HEK293 (cell line): ENCODE data around the gene CCNT1.

Experiments
- CTCF ChIP-seq: fragments of 450-650 bp; formaldehyde crosslinking; IDR thresholded peaks from 2 replicates; pipeline ENCODE4 v1.5.1; 2016; ENCODE audit warnings: missing biosample characterization, missing genetic modification characterization
- YY1 ChIP-seq: fragments of 450-650 bp; formaldehyde crosslinking; IDR thresholded peaks from 2 replicates; pipeline ENCODE4 v1.5.1; 2018; ENCODE audit warnings: missing biosample characterization, missing genetic modification characterization
- ZBTB6 ChIP-seq: fragments of 450-650 bp; formaldehyde crosslinking; IDR thresholded peaks from 2 replicates; pipeline ENCODE4 v1.5.1; 2017; ENCODE audit warnings: missing biosample characterization, missing genetic modification characterization
- ZBTB7A ChIP-seq: fragments of 450-650 bp; formaldehyde crosslinking; IDR thresholded peaks from 2 replicates; pipeline ENCODE4 v1.5.1; 2016; ENCODE audit warnings: low read depth, missing biosample characterization, missing genetic modification characterization
- ZNF121 ChIP-seq: fragments of 450-650 bp; formaldehyde crosslinking; IDR thresholded peaks from 2 replicates; pipeline ENCODE4 v1.5.1; 2016; ENCODE audit warnings: missing biosample characterization, missing genetic modification characterization
- ZNF138 ChIP-seq: fragments of 450-650 bp; formaldehyde crosslinking; IDR thresholded peaks from 2 replicates; pipeline ENCODE4 v1.5.1; 2016; ENCODE audit warnings: missing biosample characterization, missing genetic modification characterization, borderline replicate concordance

GRCh38 chr12:48695859-48696258 is 20.6 kb downstream of the CCNT1 start:
- TF ChIP-seq ZBTB7A = no peak
- TF ChIP-seq CTCF (tag by site-specific recombination) = no peak
- no peak for TF ChIP-seq ZNF138
- TF ChIP-seq ZBTB6 (tag by site-specific recombination) = no peak
- no peak for TF ChIP-seq YY1 (tag by site-specific recombination)
- TF ChIP-seq ZNF121 (tag by site-specific recombination) = no peak
